Activated naive CD4-positive, alpha-beta T cell treated with anti-CD3 and anti-CD28 coated beads, Interleukin-2, amount 50 U/mL, for 72 hours (primary cell): ENCODE data around the gene FCF1. TPM values are rescaled to one million over a fixed set of nuclear protein-coding genes. Genes with fewer than 3 reads are reported as not detected.
A peak's percentile ranks its signal among the peaks of the same experiment; 100 is the strongest.

Experiments used
- ATAC-seq, 2 donors: fragments of 150-1000 bp; cut with Tn5 transposase; 2 replicates each; pipeline ENCODE4 v1.10.0; 2021; ENCODE audit warnings: mild to moderate bottlenecking in 2 of 2, moderate library complexity in 2 of 2
- DNase-seq, 2 donors: peaks; one replicate each; pipeline ENCODE4 v3.0.0; 2021 to 2022; ENCODE audit warnings: low spot score in 2 of 2
- H3K27ac Mint-ChIP-seq, 2 donors: one replicate each; pipeline ENCODE4 v1.8.0; 2022; ENCODE audit warnings: mild to moderate bottlenecking in 2 of 2, mixed read lengths in 2 of 2
- H3K36me3 Mint-ChIP-seq, 2 donors: one replicate each; pipeline ENCODE4 v1.8.0; 2022; ENCODE audit warnings: mixed read lengths in 2 of 2
- H3K9me3 Mint-ChIP-seq, 2 donors: one replicate each; pipeline ENCODE4 v1.8.0; 2022; ENCODE audit warnings: mixed read lengths in 2 of 2
- total RNA-seq, 2 donors: library from RNA; stranded (reverse); gene quantifications; one replicate each; pipeline ENCODE4 v1.2.3, GENCODE V29; 2022

FCF1 gene, protein sequence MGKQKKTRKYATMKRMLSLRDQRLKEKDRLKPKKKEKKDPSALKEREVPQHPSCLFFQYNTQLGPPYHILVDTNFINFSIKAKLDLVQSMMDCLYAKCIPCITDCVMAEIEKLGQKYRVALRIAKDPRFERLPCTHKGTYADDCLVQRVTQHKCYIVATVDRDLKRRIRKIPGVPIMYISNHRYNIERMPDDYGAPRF
- total RNA-seq: 10 to 100 TPM; 74.1 to 94.5 TPM

DNA sequence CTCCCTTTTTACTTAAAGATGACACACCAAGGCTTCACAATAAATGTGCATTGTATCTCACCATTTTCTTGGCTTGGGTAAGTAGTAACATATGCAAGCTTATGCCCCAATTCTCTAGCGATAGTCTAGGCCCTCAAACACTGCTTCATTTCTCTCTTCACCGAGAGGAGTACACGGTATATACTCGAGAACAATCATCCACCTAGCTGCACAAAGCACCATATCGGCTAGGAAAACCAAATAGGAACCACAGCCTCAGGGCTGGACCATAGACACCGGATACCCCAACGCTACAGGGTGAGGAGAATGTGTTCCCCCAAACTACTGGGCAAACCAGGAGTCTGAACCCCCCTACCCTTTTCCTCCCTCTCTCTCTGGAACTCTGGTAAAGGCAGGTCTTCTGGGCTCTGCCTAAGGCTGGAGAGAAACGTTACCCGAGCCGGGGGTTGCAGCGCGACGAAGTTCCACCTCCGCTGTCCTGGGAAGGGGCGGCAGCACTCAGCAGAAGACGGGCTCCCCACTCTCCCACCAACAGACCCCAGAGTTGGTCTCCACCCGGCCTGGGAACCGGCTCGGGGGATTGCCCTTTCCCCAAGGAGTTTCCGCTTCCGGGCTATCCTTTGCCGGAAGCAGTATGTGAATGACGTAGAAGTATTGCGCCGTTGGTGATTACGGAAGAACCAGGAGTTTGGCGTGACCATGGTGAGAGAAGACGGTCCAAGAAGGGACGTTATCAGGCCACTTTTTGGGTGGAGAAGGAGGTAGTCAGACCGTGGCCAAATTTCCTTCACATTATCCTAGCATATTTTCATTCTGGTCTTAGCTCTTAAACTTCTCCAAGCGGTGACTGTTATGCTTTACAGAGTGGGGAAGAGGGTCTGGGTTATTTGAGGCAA is at the start of gene FCF1, which contains the start of gene AREL1:
Gene FCF1 (plus strand): TSS at position 646 of the 896 bp plus-strand sequence. CDS start 54 bp downstream, at position 700.
Gene AREL1 (minus strand): TSS at position 582 of the 896 bp plus-strand sequence. CDS start 27,465 bp downstream, outside the sequence.
- Mint-ChIP-seq H3K36me3 (peaks cover 11 to 12% of the 10 kb centered on the region in 2 donors), H3K9me3 (no peaks in the 10 kb centered on the region), H3K27ac (peak within 1 kb of the TSS; percentile 94 to 96)
- DNase-seq (peak; percentile 77 to 83), ATAC-seq (peak; percentile 99 to 100)

DNA sequence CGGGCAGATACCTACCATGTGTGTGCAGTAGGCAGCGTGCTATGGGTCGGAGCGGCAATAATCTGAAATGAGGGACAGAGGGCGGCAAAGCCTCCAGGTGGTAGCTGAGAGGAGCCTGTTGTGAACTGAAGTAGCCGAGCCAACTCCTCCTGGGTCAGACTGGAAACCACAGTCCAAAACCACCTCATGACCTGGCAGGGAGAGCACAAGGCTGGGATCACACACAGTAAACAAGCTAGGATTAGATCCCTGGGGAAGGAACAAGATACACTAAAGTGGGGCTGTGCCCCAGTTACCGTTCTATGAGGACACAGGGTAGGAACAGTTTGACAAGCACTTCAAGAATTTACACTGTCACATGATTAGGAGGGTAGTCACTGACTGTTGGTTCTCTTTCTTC is 49.1 kb upstream of the FCF1 start:
- Mint-ChIP-seq H3K27ac (peak overlapping the region; percentile 33 to 79), H3K9me3 (no peaks in the 10 kb centered on the region), H3K36me3 (peaks cover 9% of the 10 kb centered on the region in 2 donors)
- ATAC-seq (no peak), DNase-seq (no peak)

DNA sequence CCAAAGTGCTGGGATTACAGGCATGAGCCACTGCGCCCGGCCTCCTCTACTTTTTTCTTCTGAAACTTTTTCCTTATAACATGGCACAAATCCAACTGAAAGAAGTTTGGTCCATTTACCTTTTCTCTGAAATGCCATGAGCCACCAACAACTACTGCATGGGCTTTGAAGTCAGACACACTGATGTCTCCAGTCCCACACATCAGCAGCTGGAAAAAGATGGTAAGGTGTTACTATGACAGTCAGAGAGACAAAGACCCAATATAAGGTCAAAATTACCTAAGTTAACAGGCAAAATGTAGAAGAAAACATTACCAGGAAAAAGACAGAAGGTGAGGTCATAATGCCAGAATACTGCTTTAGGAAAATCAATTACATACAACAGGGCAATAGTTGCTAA is 48.2 kb upstream of the FCF1 start:
- Mint-ChIP-seq H3K9me3 (no peaks in the 10 kb centered on the region), H3K27ac (peak overlapping the region in 1 of 2 donors; percentile 58), H3K36me3 (peaks cover 9% of the 10 kb centered on the region in 2 donors)
- ATAC-seq: peak in 1 of 2 donors; percentile 30
- DNase-seq: no peak

DNA sequence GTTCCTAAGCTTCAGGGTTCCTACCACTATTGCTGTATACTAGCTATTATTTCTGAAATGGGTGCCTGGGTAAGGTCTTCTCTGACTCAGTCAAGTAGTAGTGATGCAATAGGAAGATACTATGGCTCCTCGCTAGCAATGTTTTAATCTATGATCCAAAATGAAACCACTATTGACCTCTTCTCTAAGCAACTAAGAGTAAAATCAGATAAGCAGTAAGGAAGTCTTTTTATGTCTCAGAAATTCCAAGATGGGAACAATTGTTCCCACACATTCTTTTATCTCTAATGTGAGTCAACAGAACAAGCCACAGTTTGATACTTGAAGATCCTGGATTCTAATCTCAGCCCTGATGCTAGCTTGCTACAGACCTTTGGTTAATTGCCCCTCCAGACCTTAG is 45.2 kb upstream of the FCF1 start:
- Mint-ChIP-seq H3K9me3 (no peaks in the 10 kb centered on the region), H3K36me3 (peaks cover 5 to 9% of the 10 kb centered on the region in 2 donors), H3K27ac (peak overlapping the region; percentile 53 to 72)
- no peak for DNase-seq
- peak; percentile 61 to 81 for ATAC-seq

DNA sequence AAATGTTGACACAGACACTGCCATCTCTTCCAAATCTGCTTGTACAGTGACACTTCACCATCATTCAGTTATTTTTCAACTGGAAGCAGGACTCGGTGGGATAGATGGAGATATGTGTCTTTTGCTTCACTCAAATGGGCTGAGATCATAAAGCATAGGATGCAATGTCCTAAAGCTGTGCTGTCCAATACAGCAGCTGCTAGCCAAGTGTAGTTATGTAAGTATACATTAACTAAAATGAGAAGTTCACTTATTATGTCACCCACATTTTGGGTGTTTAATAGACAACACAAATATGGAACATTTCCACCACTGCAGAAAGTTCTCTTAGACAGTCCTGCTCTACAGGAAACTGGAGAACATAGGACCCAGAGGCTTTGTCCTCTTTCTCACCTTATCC is 43.7 kb upstream of the FCF1 start:
- no peaks in the 10 kb centered on the region for H3K9me3 Mint-ChIP-seq
- DNase-seq (no peak), ATAC-seq (no peak)
- no peaks in the 10 kb centered on the region for H3K36me3 Mint-ChIP-seq
- H3K27ac Mint-ChIP-seq: no peak overlapping the region

DNA sequence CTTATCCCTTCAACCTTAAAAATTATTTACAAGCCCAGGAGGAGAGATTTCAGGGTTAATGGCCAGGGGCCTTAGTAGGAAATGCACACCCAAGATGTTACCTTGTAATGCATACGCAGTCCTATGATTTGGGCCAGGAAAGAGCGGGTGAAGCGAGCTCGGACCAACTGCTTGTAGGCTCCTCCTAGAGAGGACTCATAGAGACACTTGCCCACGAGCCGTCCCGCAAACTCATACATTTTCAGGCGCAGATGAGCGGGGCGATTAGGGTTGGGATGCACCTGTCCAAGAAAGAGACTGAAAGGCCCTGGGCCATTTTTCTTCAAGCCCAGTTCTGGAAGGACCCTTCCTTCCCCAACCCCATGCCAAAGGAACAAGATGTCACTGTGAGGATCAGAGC is 43.1 kb upstream of the FCF1 start:
- H3K36me3 Mint-ChIP-seq: no peaks in the 10 kb centered on the region
- peak overlapping the region in 1 of 2 donors; percentile 17 for H3K27ac Mint-ChIP-seq
- DNase-seq: no peak
- H3K9me3 Mint-ChIP-seq: no peaks in the 10 kb centered on the region
- ATAC-seq: no peak

DNA sequence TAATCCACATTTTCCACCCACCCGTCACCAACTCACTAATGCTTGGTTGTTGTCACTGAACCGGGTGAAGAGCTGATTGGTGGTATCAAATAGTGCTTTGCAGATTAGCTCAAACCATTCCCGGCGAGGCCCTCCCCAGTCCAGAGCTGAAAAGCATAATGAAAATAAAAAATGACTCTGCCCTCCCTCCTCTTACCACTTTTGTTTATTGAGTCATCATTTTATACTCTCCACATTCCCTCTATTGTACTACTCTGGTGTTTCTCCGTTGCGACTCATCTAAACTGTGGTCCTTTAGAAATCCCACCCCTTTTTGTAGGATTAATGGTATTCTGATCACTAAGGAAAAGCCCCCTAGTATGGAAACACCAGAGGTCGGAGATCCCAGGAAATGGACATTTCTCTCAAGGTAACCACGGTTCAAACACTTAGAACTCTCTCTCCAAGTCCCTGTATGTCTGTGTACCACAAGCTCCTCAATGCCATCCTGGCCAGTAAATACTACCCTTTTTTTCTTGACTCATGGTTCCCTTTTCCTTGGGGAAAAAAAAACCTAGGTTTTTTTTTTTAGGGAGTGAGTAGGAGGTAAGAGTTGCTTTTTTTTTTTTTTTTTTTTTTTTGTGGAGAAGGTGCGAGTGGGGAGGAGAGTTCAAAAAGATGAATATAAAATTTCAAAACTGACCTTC is 42.1 kb upstream of the FCF1 start:
- ATAC-seq (no peak), DNase-seq (no peak)
- peaks cover 0 to 6% of the 10 kb centered on the region in 2 donors for H3K36me3 Mint-ChIP-seq
- no peaks in the 10 kb centered on the region for H3K9me3 Mint-ChIP-seq
- H3K27ac Mint-ChIP-seq: no peak overlapping the region

DNA sequence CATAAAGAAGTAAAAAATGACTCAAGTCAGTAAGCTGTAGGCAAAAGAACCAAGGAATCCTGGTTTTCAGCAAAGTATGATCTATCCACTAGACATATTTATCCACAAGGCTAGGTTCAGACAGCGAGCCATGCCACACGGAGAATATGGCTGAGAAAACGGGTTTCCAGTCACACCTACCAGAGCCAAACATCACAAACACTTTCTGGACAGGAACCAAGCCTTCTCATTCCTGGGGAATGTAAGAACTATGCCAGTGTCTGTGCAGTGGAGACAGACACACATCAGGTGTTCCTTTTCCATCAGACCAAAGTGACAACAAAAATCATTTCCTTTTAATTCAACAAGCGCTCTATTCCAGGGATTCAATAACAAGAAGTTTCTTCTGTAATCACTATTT is 41.2 kb upstream of the FCF1 start:
- Mint-ChIP-seq H3K27ac (peak overlapping the region in 1 of 2 donors; percentile 6), H3K36me3 (peaks cover 0 to 10% of the 10 kb centered on the region in 2 donors), H3K9me3 (no peaks in the 10 kb centered on the region)
- DNase-seq (no peak), ATAC-seq (no peak)

DNA sequence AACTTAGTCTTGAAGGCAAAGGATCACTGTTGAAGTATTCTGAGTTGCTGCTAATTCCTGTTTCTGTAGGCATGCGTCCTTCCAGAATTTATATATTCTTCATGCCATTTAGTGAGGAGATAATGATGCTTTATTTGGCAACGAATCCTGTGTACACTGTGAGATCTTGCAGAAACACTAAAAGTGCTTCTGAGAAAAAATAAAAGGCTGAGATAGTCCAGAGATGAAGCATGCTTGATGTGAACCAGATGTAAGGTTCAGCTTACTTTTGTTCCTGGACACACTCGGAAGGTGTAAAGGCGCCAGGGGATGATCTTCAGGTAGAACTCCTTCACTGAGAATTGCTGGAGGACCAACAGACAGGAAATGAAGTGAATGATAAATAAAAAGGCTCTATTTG is 39.2 kb upstream of the FCF1 start:
- peaks cover 0 to 10% of the 10 kb centered on the region in 2 donors for H3K36me3 Mint-ChIP-seq
- no peak for ATAC-seq
- DNase-seq: no peak
- H3K9me3 Mint-ChIP-seq: no peaks in the 10 kb centered on the region
- H3K27ac Mint-ChIP-seq: peak overlapping the region in 1 of 2 donors; percentile 53

DNA sequence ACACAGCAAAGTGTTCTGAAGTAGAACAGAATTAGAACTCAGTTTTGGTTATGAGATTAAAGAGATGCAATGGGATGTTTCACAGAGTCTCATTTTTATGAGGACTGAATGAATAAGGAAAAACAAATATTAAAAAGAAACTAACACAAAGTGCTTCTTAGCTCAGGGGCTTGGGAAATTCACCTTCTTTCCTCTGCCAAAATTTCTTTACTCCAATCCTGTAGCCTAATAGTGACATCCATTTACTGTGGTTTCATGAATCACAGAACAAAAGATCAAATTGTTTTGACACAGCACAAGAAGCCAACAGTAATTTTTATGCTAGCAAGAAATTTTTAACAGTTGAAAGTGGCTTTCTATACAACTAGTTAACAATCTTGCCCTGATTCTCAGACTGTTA is 37.7 kb upstream of the FCF1 start:
- no peaks in the 10 kb centered on the region for H3K9me3 Mint-ChIP-seq
- H3K27ac Mint-ChIP-seq: no peak overlapping the region
- no peak for DNase-seq
- ATAC-seq: no peak
- peaks cover 0 to 10% of the 10 kb centered on the region in 2 donors for H3K36me3 Mint-ChIP-seq

DNA sequence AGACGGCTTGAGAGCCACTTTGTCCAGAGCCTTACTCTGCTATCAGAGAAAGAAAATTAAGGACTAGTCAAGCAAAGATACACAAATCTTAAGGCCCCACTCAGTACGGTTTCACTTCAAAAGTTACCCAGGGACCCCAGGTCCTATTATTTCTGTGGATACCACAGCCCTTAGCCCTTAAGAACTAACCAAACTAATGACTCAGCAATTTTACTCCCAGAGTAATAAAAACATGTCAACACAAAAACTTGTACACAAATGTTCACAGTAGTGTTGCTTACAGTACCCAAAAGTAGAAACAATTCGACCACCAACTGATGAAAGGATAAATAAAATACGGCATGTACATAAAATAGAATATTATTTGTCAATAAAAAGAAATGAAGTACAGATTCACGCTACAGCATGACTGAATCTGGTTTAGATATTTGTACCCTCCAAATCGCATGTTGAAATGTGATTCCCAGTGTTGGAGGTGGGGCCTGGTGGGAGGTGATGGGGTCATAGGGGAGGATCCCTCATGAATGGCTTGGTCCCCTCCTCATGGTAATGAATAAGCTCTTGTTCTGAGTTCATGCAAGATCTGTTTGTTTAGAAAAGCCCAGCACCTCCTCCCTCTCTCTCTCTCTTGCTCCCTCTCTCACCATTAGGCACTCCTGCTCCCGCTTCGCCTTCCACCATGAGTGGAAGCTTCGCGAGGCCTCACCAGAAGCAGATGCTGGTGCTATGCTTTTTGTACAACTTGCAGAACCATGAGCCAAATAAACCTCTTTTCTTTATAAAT is 30.6 kb upstream of the FCF1 start:
- ATAC-seq: no peak
- Mint-ChIP-seq H3K36me3 (peaks cover 0 to 12% of the 10 kb centered on the region in 2 donors), H3K9me3 (no peaks in the 10 kb centered on the region), H3K27ac (peak overlapping the region; percentile 76 to 79)
- no peak for DNase-seq

DNA sequence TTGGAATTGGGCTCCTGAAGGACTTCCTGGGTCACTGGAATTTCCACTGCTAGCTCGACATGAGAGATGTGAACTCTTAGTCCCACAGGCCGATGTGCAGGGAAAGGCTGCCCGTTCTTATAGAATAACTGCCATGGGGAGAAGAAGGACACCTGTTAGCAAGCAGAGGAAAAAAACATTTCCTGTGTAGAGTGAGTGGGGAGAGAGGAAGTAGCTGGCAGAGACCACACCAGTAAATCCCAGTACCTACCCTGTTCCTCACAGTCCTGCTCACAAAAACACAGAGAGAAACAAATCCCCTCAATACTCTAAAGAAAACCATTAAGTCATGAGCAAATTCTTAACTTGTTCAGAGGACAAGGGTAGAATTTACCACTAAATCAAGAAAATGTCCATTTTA is 29.5 kb upstream of the FCF1 start:
- no peaks in the 10 kb centered on the region for H3K9me3 Mint-ChIP-seq
- H3K27ac Mint-ChIP-seq: no peak overlapping the region
- no peak for DNase-seq
- ATAC-seq: no peak
- H3K36me3 Mint-ChIP-seq: peaks cover 0 to 12% of the 10 kb centered on the region in 2 donors

DNA sequence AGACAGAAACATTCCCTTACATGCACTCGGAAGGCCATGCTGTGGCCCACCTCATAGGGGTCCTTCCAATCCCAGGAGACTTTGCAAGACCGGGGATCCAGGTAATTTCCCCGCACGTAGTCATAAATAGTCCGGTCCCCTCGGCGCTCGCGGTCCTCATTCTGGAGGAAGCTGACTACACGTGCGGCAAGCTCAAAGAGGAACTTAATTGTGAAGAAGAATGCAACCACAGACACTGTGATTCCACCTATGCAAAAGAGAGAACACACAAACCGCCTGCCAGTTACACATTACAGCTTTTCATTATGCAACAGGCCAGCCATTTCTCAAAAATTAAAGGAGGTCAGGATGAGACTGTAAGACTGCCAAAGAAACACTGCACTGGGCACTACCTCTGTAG is 28.5 kb upstream of the FCF1 start:
- ATAC-seq (peak in 1 of 2 donors; percentile 33), DNase-seq (no peak)
- H3K36me3 Mint-ChIP-seq: peaks cover 0 to 12% of the 10 kb centered on the region in 2 donors
- no peak overlapping the region for H3K27ac Mint-ChIP-seq
- H3K9me3 Mint-ChIP-seq: no peaks in the 10 kb centered on the region

DNA sequence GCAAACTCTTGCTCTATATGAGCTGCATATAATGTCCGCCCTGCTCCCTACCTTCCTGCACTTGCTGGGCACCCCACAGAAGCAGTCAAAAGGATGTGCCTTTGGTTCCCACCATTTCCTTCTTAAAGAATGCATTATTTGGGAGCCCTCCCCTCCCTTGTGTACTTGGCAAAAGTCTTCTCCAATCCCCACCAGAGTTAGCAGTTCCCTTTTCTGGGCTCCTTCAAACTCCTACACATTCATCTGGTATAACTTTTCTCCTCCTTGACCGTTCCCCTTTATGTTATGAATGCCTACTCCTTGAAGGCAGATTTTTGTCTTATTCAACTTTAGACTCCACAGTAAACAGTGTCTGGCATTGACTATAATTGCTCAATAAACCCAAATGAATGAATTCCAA is 27.9 kb upstream of the FCF1 start:
- no peak overlapping the region for H3K27ac Mint-ChIP-seq
- DNase-seq (no peak), ATAC-seq (no peak)
- peaks cover 0 to 12% of the 10 kb centered on the region in 2 donors for H3K36me3 Mint-ChIP-seq
- H3K9me3 Mint-ChIP-seq: no peaks in the 10 kb centered on the region

DNA sequence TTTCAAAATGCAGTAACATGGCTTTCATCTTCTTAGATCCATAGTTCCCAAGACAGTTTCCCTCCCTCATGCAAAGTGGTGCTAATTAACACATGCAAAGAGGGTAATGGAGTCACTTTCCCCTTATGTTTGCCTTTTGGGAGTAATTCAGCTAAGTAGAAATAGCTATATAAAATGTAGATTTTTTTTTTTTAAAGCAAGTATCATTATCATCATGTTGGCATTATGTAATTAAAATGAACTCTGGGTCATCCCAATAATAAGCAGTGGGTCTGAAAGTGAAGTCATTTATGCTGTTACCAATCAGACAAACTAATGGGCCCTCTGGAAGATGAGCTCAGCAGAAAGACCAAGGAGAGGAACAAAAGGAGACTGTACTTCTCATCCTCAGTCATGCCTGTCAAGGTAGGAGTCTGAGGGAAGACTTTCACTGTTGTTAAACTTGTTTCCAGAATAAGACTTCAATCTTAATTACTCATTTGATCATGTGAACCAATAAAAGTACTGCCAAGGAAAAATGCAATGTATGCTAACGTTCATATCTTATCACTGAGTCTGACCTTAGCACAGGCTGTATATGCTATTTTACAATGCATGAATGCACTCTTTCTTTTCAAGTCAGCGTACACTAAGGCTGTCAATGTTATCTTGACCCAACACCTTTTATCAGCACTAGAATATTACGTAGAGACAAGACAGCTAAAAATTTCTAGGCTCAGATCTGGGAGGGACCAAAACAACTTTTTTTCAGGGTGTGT is 26.8 kb upstream of the FCF1 start:
- H3K27ac Mint-ChIP-seq: no peak overlapping the region
- no peak for ATAC-seq
- no peak for DNase-seq
- H3K36me3 Mint-ChIP-seq: peaks cover 0 to 17% of the 10 kb centered on the region in 2 donors
- no peaks in the 10 kb centered on the region for H3K9me3 Mint-ChIP-seq

DNA sequence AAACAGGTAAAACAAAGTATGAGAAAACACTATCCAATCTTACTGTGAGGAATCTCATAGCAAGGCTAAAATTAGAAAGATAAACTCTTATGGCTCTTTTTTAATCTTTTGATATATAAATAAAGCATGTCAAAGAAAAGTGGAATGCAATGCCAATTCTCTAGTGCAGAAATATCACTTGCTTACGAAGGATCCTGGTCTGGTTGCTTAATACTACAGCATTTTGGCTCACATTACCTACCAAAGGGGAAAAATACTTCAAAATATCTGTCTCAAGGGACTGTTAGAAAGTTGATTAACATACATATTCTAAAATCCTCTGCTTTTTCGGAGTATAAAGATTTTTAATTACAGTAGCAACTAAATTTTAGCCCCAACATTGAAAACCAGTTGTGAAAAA is 21.5 kb upstream of the FCF1 start:
- ATAC-seq (no peak), DNase-seq (no peak)
- peaks cover 0 to 5% of the 10 kb centered on the region in 2 donors for H3K36me3 Mint-ChIP-seq
- H3K27ac Mint-ChIP-seq: no peak overlapping the region
- no peaks in the 10 kb centered on the region for H3K9me3 Mint-ChIP-seq
